ENCODE data around the gene AMER3.
A peak's percentile ranks its signal among the peaks of the same experiment; 100 is the strongest.

Gene AMER3

DNA sequence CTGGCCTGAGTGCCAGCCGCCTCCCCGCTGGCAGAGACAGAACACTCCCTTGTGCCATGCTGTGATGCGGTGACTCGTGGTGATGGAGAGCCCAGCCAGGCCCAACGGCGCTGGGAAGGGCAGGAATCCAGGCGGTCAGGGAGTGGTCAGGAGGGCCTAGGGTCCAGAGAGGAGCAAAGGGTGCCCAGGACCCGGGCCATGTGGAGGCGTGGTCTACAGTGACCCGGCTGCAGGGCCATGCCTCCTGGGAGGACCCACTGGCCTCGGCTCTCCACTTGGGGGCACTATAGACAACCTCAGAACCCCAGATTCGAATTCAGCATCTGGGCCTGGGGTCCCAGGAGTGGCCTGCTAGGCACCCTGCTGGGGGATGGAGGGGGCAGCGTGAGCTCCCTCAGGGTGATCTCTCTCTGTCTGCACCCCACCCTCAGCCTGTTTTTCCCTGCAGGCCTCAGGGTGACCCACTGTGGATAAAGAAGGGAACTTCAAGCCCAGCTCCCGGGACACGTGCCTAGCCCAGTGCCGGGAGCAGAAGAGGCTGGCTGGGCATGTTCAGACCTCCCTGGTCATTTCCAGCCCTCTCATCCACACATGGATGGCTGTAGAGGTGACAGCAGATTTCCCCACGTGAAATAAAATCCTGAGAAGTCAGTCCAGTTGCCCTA is 13.0 kb downstream of the AMER3 start:
- in situ Hi-C loops (cut with HindIII; ENCODE audit: low pct_ligation_motif_present, low pct_unique_long_range_greater_than_20kb, low sequenced_read_pairs) = no loop called here
- no peak for DNase-seq

DNA sequence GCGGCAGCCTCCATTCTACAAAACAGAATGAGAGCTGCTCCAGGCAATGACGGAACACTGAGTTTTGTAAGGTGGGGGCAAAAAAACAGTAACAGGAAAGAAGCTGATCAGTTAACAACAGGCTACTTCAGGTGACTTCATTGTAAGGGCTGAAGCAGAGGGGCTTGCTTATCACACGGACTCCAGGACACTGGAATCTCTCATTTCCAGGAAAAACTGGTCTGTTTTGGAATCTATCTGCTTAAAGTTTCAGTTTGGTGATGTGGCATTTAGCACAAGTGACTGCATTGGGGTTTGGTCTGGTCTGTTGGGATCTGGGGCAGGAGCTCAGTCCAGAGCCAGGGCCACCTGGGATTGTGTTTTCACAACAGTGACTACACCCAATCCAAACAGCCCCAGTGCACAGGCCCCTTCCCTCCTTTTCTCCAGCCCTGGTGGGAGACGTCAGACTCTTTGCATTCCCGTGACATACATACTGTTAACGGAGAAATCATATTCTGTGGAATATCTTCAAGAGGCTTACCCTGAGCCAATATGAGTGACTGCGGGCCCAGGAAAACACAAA is 14.1 kb downstream of the AMER3 start:
- in situ Hi-C loops (cut with HindIII; ENCODE audit: low pct_ligation_motif_present, low pct_unique_long_range_greater_than_20kb, low sequenced_read_pairs) = no loop called here
- DNase-seq = no peak

DNA sequence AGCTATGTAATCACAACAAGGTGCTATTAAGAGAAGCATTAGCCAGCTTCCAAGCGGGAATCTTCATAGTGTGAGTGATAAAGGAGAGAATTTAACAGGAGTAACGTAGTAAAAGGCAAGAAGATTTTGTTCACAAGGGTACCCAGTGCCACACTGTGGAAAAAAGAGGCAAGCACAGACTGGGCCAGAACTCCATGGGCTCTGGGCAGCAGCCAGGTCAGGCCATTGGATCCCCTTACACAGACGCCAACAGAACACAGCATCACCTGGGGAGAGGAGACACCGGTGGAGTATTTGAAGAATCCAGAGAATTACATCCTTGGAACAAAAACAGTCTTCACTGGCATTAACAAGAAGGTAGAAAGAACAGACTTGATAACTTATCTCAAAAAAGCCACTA is 21.2 kb downstream of the AMER3 start:
- in situ Hi-C loops (cut with HindIII; ENCODE audit: low pct_ligation_motif_present, low pct_unique_long_range_greater_than_20kb, low sequenced_read_pairs) = no loop called here
- DNase-seq = no peak

DNA sequence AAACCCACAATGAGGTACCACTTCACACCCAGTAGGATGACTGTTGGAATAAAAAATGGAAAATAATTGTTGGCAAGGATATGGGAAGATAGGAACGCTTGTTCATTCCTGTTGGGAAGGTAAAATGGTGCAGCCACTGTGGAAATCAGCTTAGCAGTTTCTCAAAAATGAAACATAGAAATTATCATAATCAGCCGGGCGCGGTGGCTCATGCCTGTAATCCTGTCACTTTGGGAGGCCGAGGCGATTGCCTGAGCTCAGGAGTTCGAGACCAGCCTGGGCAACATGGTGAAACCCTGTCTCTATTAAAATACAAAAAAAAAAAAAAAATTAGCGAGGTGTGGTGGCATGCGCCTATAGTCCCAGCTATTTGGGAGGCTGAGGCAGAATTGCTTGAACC is 23.4 kb downstream of the AMER3 start:
- DNase-seq = no peak
- in situ Hi-C loops (cut with HindIII; ENCODE audit: low pct_ligation_motif_present, low pct_unique_long_range_greater_than_20kb, low sequenced_read_pairs) = no loop called here

DNA sequence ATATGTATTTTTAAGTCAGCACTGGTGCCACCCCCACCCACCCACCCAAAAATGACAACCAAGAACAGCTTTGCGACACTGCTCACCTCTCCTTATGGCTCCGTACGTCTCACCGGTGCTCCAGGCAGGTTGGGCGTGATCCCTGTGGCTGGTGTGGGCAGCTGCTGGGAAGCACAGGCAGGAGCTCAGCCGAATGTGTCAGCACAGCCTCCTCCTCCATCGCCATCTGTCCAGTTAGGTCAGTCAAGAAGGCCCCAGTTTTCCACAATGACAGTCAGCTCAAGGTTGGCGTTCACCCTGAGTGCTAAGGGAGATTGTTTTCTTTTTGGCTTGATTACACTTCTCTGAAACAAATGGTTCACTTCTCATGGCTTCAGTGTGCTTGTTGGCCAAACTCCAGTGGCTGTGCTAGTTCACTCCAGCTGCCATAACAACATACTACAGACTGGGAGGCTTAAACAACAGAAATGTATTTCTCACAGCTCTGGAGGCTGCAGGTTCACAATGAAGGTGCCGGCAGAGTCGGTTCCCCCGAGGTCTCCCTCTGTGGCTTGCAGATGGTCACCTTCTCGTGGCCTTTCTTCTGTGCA is 30.2 kb downstream of the AMER3 start:
- no peak for DNase-seq
- in situ Hi-C loops (cut with HindIII; ENCODE audit: low pct_ligation_motif_present, low pct_unique_long_range_greater_than_20kb, low sequenced_read_pairs) = no loop called here

DNA sequence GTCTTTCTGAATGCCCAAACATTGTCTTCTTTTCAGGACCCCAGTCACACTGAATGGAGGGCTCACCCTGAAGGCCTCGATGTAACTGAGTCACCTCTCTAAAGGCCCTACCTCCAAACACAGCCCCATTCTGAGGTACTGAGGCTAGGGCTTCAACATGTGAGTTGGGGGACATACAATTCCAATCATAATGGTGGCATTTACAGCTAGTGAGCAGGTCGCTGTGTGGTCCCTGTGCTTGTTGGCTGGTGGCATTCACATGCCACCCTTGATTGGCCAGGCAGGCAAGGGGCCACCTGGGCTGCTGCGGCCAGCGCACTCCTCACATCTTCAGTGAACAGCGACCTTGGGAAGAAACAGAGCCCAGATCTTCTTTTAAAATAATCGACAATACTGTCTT is 30.7 kb downstream of the AMER3 start:
- DNase-seq = no peak
- in situ Hi-C loops (cut with HindIII; ENCODE audit: low pct_ligation_motif_present, low pct_unique_long_range_greater_than_20kb, low sequenced_read_pairs) = no loop called here

DNA sequence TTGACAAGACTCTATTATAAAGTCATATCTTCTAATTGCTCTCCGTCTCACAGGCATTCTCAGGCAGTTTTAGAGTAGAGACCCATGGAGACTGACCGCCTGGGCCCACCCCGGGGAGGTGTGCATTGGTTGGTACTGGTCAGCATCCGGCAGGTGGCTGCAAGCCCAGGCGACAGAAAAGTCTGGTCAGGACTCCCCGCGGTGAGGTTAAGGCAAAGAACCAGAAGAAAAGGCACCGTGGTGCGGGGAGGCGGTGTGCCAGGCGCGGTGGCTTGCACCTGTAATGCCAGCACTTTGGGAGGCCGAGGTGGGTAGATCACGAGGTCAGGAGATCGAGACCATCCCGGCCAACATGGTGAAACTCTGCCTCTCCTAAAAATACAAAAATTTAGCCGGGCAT is 32.5 kb downstream of the AMER3 start:
- in situ Hi-C loops (cut with HindIII; ENCODE audit: low pct_ligation_motif_present, low pct_unique_long_range_greater_than_20kb, low sequenced_read_pairs) = no loop called here
- DNase-seq = no peak

DNA sequence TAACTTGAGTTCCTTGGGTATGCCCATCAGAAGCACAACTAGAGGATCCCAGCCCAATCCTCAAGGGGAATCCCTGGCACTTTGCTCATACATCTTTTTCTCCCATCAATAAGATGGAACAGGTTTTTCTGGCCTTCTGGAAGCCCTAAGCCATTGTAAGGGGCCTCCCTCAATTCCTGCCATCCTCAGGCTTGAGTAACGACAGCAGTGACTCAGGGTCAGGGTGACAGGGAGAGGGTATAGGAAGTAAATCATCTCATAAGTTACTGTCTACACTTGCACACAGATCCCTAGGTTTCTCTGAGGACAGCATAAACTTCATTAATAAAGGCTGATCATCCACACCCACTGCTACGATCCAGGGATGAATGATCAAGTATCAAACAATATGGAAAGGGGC is 35.0 kb downstream of the AMER3 start:
- in situ Hi-C loops (cut with HindIII; ENCODE audit: low pct_ligation_motif_present, low pct_unique_long_range_greater_than_20kb, low sequenced_read_pairs) = no loop called here
- no peak for DNase-seq

DNA sequence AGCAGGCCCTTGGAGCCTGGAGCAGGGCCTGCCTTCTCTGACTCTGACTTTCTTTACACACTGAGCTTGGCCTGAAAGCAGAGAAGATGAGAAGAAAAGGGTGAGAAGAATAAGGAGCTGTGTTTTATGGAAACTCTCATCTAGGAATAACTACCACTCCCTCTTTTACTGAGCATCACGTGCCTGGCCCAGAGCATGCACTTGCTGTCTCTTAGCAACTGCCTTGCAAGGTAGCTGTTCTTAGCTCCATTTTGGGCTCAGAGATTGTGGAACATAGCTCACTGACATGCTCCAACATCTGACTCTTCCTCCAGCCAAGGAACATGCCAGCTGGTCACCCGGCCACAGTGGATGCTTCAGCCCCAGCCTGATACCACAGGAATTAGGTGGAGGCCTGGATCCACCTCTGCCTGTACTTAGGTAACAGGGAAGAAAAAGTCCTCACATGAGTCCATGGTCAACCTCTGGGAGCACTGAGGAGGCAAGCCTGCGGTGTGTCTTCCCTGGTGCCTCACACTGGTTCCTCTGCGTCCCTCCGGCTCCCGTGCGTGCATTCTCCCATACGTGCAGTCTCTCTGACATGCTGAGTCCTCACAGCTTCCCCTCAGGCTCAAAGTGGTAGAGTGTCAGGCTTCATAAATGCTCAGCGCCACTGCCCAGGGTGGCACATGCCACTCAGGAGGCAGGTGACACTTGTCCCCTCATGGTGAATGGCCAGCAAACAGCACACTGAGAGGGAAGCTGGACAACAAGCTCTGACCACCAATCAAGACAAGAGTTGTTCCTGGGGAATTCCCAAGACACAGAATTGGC is 35.7 kb downstream of the AMER3 start:
- in situ Hi-C loops (cut with HindIII; ENCODE audit: low pct_ligation_motif_present, low pct_unique_long_range_greater_than_20kb, low sequenced_read_pairs) = no loop called here

DNA sequence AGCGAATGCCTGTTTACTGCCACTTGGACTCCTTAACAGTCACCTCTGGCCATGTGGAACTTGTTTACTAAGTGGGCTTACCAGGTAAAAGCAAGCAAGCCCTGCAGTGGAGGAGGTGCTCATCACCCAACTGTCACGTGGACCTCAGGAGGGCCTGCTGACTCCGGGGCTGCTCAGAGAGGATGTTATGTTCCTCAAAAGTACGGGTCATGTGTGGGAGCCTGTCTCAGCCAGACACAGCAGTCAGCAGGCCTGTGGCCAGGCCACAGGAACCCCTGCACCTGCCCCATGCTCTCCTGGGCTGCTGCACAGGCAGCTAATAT is 36.2 kb downstream of the AMER3 start:
- in situ Hi-C loops (cut with HindIII; ENCODE audit: low pct_ligation_motif_present, low pct_unique_long_range_greater_than_20kb, low sequenced_read_pairs) = no loop called here

More for the DNA sequence above, 35.7 kb downstream of the AMER3 start:
- no peak for DNase-seq

DNA sequence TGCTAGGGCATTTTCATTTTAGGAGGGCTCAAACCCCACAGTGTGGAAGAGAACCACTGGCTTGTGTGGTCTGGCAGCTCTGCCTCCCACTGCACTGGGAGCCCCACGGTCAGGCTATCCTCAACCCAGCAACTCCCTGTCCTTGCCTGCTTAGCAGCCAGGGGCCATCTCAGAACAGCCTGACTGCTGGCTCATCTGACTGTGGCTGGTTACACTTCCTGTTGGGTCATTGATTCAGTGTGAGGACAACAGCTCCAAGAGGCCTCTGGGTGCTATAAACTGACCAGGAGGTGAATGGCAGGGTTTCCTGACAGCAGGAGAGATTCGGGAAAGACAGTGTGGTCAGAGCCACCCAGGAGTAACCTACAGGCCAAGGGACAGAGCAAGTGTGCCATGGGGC is 40.1 kb downstream of the AMER3 start:
- DNase-seq = no peak
- in situ Hi-C loops (cut with HindIII; ENCODE audit: low pct_ligation_motif_present, low pct_unique_long_range_greater_than_20kb, low sequenced_read_pairs) = no loop called here

More for the DNA sequence above, 36.2 kb downstream of the AMER3 start:
- DNase-seq = no peak

DNA sequence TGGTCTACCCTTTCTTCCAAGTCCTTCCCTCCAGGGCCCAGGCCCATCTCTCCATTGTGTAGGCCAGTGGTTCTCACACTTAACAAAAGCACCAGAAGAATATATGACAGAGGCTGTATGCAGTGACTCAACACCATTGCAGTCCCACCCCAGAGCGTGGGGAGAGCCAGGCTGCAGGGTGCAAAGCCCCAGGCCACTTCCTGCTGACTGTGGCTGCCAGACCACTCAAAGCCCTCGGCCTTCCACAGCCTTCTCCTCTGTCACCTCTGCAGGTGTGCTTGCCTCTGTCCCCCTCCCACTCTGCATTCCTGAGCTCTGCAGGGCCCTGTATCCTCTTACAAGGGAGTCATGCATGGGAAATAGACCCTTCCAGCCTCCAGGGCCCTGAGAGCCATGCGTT is 41.0 kb downstream of the AMER3 start:
- in situ Hi-C loops (cut with HindIII; ENCODE audit: low pct_ligation_motif_present, low pct_unique_long_range_greater_than_20kb, low sequenced_read_pairs) = no loop called here
- no peak for DNase-seq

DNA sequence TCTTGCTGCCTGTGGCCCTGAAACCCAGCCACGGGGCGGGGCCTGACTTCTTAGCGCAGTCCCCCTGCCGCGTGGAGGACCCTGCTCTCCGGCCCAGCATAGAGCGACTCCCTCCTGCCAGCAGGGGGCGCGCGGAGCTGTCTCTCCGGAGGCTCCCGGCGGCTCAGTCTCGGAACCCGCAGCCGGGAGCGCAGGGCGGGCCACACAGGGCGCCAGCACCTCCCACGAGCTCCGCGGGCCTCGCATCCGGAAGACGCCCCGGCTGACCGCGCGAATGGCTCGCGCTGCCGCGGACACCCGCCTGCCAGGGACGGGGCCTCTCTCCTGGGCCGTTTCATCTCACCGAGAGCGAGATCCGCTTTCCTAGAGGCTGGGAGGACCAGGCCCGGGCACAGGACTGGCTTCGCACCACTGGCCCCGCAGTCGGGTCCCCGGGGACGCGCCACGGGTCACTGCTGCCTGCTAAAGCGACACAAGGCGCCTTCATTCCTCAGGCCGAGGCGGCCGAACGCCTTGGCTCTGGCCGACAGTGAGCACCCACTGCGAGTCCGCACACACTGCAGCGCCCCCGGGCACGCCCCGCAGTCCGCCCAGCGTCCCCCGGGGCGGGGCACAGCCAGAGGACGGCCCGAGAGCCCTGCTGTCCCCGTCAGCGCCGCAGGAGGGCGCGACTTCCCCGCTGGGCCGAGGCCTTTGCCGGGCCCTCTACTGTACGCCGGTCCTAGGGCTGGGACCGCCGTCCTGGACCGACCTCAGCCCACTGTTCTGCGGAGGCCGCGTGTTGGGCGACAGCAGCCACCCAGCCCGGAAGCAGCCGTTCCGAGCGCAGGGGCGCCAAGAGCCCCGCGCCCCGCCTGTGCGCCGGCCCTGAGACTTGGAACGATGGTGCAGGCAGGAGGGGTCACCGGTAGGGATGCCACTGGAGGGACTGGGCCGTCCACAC is 42.4 kb downstream of the AMER3 start:
- in situ Hi-C loops (cut with HindIII; ENCODE audit: low pct_ligation_motif_present, low pct_unique_long_range_greater_than_20kb, low sequenced_read_pairs) = no loop called here
- DNase-seq = peak; percentile 90

DNA sequence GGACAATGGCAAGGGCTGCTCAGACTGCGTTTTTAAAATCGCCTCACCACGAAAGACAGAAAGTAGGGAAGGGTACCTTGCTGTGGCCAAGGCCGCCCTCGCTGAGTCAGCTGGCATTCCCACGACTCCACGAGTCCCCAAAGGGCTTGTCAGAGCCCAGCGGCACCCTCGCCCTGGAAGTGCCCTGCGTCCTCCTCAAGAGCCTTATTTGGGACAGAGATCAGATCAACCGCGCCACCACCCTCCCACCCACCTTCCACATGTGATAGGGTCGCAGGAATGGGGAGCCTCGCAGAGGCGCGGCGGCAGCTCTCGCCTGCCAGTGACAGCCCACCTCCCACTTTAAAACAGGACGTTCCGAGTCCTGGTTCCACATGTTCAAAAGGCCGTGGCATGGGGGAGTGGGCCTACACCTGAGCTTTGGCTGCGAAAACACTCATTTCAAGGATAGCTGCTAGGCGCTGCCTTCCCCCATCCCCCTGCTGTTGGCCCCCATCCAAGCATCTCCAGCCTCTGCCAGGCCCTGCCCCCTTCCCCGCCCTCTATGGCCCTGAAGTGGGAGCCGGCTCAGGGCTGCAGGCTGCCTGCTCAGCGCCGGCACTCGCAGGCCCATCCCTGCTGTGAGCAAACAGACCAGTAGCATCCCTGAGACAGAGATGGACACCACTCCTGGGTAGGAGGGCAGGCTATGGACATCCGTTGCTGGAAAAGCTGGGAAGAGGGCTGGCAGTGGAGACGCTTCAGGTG is 43.3 kb downstream of the AMER3 start:
- in situ Hi-C loops (cut with HindIII; ENCODE audit: low pct_ligation_motif_present, low pct_unique_long_range_greater_than_20kb, low sequenced_read_pairs) = no loop called here
- no peak for DNase-seq

DNA sequence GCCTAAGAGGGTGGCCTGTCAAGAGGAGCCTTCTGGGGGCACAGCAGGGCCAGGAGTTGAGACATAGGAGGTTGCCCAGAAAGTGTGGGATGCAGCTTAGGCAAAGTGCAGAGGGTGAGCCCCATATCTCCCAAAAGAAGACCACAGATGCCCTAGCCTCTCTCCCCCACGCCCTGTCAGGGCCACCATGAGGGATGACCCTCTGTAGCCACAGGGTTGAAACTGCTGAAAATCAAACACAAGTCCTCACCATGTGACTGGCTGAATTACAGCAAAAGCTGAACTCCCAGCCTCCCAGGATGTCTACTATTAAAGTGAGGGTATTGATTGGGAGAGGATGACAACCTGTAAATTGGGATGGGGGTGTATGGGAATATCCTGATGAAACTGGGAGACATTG is 44.0 kb downstream of the AMER3 start:
- in situ Hi-C loops (cut with HindIII; ENCODE audit: low pct_ligation_motif_present, low pct_unique_long_range_greater_than_20kb, low sequenced_read_pairs) = no loop called here
- no peak for DNase-seq

DNA sequence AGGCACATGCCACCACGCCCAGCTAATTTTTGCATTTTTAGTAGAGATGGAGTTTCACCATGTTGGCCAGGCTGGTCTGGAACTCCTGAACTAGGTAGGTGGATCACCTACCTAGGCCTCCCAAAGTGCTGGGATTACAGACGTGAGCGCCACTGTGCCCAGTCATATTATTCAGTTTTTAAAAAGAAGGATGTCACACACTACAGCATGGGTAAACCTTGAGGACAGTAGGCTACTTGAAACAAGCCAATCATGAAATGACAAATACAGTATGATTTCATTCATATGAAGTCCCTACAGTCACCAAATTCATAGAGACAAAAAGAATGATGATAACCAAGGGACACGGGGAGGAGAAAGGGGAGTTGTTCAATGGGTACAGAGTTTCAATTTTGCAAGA is 50.3 kb downstream of the AMER3 start:
- in situ Hi-C loops (cut with HindIII; ENCODE audit: low pct_ligation_motif_present, low pct_unique_long_range_greater_than_20kb, low sequenced_read_pairs) = no loop called here

DNA sequence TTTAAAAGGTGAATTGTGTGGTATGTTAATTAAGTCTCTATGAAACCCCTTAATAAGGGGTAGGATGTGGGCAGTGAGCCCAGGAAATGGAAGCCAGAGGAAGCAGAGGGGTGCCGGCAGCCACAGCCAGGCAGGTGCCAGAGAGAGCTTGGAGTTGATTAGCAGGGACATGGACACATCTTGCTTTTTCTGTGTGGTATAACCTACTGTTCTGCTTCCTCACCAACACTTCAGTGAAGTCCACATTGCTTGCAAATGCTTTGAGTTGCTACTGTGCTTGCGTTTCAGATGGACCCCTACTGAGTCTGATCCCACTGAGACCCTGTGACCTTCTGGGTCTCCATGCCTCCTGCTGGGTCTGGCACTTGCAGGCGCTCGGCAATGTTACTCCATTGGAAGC is 51.0 kb downstream of the AMER3 start:
- in situ Hi-C loops (cut with HindIII; ENCODE audit: low pct_ligation_motif_present, low pct_unique_long_range_greater_than_20kb, low sequenced_read_pairs) = no loop called here
- DNase-seq = no peak

More for the DNA sequence above, 50.3 kb downstream of the AMER3 start:
- DNase-seq = no peak

All from ACHN (cell line).